ENCODE measurements around the gene TRIP13.
A peak's percentile ranks its signal among the peaks of the same experiment; 100 is the strongest.
"Not testable (repeated sequence)": the region's sequence is repeated elsewhere in the genome, so short reads cannot be mapped to it uniquely, and the experiment has no call there.

The TRIP13 gene

GRCh38 chr5:900781-901180 lies 8.1 kb downstream of the TRIP13 start:
- no peak for DNase-seq

GRCh38 chr5:902129-902916 lies 9.6 kb downstream of the TRIP13 start:
- DNase-seq, result no peak

GRCh38 chr5:903756-904096 lies 11.0 kb downstream of the TRIP13 start:
- no peak for DNase-seq

GRCh38 chr5:905139-905642 lies 12.5 kb downstream of the TRIP13 start:
- DNase-seq, result no peak

- no peak for DNase-seq
Measured at GRCh38 chr5:907366-907910, 14.8 kb downstream of the TRIP13 start.

GRCh38 chr5:908172-908571 lies 15.5 kb downstream of the TRIP13 start:
- no peak for DNase-seq

- DNase-seq, result no peak
Measured at GRCh38 chr5:909086-909485, 16.4 kb downstream of the TRIP13 start.

GRCh38 chr5:909994-910768 lies 17.5 kb downstream of the TRIP13 start:
- DNase-seq, result no peak

GRCh38 chr5:910769-911160 lies 18.1 kb downstream of the TRIP13 start:
- no peak for DNase-seq

GRCh38 chr5:911601-912000 lies 18.9 kb downstream of the TRIP13 start:
- DNase-seq, result no peak

- peak; percentile 17 for DNase-seq
Measured at GRCh38 chr5:912280-913091, 19.8 kb downstream of the TRIP13 start.

GRCh38 chr5:914174-914573 lies 21.5 kb downstream of the TRIP13 start:
- no peak for DNase-seq

GRCh38 chr5:914612-915011 lies 21.9 kb downstream of the TRIP13 start:
- no peak for DNase-seq

- DNase-seq, result not testable (repeated sequence)
Measured at GRCh38 chr5:915346-915745, 22.7 kb downstream of the TRIP13 start.

- no peak for DNase-seq
Measured at GRCh38 chr5:915946-916345, 23.3 kb downstream of the TRIP13 start.

- DNase-seq, result no peak
Measured at GRCh38 chr5:916441-917293, 24.0 kb downstream of the TRIP13 start.

GRCh38 chr5:918717-919116 lies 26.0 kb downstream of the TRIP13 start:
- DNase-seq, result not testable (repeated sequence)

GRCh38 chr5:919356-920000 lies 26.8 kb downstream of the TRIP13 start:
- DNase-seq, result no peak

- no peak for DNase-seq
Measured at GRCh38 chr5:920321-920720, 27.6 kb downstream of the TRIP13 start.

- no peak for DNase-seq
Measured at GRCh38 chr5:921456-922435, 29.1 kb downstream of the TRIP13 start.

Measured in RPMI8226 (cell line).